AG10803 (cell line): ENCODE data around the gene MYO1D.
A peak's percentile ranks its signal among the peaks of the same experiment; 100 is the strongest.

Source experiments
- DNase-seq: peaks from one replicate; pipeline ENCODE4 v3.0.0; 2010; ENCODE audit warnings: low read depth
- H3K4me3 ChIP-seq: 2 replicates; pipeline ENCODE4 v1.5.1; 2011; ENCODE audit warnings: mild to moderate bottlenecking, low read length, control low read depth
- TF ChIP-seq, protein P1 (sequence below): conservative IDR thresholded peaks from 2 replicates; pipeline ENCODE4 v1.5.1; 2011; ENCODE audit warnings: mild to moderate bottlenecking, low read length, control low read depth, inconsistent platforms

The MYO1D gene

DNA sequence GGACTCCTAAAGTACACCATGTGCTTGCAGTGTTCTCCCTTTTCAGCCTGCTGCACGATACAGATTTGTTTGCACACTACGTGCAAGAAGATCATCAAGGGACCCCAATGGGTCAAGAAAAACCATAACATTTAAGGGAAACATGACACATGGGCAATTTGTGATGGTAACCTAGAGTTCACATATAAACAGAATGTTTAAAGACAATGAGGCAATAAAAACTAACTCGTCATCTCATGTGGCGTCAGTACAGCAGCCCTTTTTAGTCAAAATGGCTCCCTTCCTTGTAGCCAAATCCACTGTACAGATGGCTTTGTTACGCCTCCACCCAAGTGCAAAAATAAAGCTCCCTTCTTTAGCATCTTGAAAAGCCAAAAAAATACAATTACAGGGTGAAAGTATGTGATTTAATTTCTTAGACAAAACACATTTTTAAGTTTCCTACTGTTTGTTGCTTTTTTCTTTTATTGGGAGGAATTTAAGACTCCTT, 216.4 kb downstream of the MYO1D start:
- no peak for DNase-seq
- no peak overlapping the region for H3K4me3 ChIP-seq
- TF ChIP-seq, protein P1, sequence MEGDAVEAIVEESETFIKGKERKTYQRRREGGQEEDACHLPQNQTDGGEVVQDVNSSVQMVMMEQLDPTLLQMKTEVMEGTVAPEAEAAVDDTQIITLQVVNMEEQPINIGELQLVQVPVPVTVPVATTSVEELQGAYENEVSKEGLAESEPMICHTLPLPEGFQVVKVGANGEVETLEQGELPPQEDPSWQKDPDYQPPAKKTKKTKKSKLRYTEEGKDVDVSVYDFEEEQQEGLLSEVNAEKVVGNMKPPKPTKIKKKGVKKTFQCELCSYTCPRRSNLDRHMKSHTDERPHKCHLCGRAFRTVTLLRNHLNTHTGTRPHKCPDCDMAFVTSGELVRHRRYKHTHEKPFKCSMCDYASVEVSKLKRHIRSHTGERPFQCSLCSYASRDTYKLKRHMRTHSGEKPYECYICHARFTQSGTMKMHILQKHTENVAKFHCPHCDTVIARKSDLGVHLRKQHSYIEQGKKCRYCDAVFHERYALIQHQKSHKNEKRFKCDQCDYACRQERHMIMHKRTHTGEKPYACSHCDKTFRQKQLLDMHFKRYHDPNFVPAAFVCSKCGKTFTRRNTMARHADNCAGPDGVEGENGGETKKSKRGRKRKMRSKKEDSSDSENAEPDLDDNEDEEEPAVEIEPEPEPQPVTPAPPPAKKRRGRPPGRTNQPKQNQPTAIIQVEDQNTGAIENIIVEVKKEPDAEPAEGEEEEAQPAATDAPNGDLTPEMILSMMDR, result no peak

DNA sequence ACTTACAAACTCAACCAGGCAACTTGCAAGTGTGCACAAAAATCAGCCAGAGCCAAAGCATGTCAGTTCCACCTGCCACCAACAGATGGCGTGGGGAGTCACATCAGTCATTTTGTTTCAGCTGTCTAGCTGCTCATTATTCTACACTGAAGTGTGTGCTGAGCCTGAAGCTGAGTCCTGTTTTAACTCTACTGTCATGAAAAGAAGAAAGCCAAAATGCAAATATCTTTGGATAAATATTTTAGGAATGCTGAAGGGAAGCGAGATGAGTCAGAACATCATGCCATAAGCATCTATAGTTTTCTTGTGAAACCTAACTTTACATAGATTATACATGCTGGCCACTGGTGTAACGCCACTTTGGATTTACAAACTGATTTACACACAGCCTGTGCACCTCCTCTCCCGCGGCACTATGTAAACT, 217.5 kb downstream of the MYO1D start:
- no peak overlapping the region for H3K4me3 ChIP-seq
- peak; percentile 55 for DNase-seq
- TF ChIP-seq, protein P1, result peak; percentile 94

DNA sequence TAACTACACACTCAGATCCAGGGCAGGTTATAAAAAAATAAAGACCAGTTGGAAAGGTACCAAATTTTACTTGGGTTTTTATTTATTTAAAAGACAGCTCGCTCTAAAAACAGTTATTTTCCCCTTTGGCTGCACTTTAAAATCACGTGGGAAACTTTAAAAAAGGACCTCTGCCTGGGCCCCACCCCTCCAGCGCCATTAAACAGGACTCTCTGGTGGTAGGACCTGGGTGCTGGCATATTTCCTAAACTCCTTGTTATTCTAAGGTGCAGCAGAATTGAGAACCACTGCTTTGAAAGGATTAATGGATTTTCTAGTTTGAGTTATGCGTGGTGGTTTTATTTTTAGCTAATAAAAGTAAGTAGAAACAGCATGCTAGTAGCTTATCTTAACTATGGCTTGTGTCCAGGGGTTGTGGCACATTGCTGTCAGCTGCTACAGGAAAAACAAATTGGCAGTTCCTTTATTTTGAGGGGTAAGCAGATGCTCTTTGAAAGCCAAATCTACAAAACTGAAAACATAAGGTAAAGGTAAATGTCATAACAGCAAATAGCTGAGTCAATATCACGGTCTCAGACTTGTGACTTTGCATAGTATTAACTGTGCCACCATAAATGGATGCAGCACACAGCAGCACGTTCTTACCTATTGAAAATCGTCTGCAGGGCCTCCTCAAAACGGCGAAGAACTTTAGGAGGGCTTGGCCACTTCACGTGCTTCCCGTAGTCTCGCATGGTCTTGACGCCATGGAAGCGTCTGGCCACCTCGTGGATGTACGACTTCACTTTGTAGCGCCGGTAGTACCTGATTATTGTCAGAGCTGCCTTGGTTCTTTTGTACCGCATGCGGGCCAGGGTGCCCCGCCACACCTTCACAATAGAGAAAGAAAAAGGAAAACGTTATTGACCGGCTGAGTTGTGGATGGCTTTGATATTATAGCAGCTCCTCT, 218.2 kb downstream of the MYO1D start:
- no peak for DNase-seq
- TF ChIP-seq, protein P1, result no peak
- H3K4me3 ChIP-seq, result no peak overlapping the region

DNA sequence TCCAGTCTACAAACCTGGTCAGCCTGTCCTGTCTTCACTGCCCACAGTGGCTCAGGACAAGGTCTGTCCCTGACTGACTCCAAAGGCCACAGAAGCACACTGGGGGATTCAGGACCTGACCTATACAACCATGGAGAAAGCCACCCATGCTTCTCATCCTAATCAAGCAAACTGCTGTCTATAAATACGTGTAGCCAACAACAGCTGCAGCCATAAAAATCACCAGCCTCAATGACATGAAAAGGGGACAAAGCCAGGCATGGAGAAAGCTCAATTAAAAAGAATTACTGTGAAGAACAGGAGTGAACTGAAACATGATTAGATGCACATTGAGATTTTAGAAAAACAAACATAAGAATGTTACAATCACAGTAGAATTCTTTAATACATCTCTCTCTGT, 220.0 kb downstream of the MYO1D start:
- TF ChIP-seq, protein P1, result no peak
- no peak for DNase-seq
- no peak overlapping the region for H3K4me3 ChIP-seq

DNA sequence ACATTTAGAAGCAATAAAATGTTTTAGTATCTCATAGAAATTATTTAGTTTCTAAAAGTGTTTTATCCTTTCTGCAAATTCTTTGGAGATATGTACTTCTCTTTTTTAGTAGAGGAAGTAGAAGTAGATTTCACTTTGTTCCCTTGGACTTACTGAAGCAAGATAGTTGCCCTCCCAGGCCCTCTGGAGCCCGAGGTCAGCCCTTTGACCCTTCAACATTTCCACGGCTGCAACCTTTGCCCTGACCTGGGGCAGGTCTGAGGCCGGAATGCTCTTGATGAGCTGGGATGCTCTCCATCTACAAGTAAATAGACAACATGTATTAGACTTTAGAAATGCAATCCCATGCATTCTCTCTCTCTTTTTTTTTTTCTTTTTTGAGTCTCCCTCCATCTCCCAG, 222.6 kb downstream of the MYO1D start:
- no peak for DNase-seq
- TF ChIP-seq, protein P1, result no peak
- no peak overlapping the region for H3K4me3 ChIP-seq

DNA sequence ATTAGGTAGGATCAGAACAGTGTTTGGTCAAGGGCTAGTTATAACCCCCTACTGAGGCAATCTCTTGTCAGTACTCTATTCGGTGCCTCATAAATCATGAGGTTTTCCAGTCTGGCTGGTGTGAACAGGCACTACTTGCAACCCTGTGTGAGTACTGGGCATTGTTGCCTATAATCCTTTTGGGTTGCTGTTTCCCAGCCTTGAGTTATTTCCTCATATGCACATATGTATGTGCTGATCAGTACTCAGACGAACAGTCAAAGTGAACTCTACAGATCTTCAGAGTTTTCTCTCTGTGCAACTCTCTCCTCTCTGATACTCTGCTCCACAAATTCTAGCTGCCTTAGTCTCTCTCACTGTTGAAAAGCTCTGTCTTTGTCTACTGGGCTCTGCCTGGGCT, 225.8 kb downstream of the MYO1D start:
- DNase-seq, result no peak
- TF ChIP-seq, protein P1, result no peak
- no peak overlapping the region for H3K4me3 ChIP-seq

DNA sequence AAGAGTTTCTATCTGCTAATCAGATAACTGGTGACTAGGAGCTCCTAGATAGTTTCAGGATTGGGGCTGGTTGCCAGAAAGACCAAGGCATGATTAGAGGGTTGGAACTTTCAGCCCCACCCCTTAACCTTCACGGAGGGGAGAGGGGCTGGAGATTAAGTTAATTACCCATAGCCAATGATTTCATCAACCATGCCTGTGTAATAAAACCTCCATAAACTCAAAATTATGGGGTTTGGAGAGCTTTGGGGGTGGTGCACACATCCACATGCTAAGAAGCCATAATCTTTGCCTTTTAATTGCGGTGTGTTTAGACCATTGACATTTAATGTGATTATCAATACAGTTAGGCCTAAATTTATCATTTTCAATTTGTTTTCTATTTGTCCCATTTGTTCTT, 228.5 kb downstream of the MYO1D start:
- H3K4me3 ChIP-seq, result no peak overlapping the region
- DNase-seq, result no peak
- TF ChIP-seq, protein P1, result no peak
